HepG2 (cell line): ENCODE data around the gene NMNAT1. TPM values are rescaled to one million over a fixed set of nuclear protein-coding genes. Genes with fewer than 3 reads are reported as not detected.

ENCODE experiments used
- ATAC-seq: fragments of 200-7000 bp; cut with Tn5 transposase; 3 replicates; pipeline ENCODE4 v1.9.1; 2020; ENCODE audit warnings: mild to moderate bottlenecking, moderate library complexity
- BruUV-seq: library from RNA; stranded (reverse); fragments of 400-500 nt; replicated peaks from 2 replicates; lab custom pipeline; 2021; lab: Mats Ljungman, UMichigan
- CTCF ChIA-PET: fragments of 300-600 bp; formaldehyde crosslinking; extraction: SDS; loops from one replicate; lab custom pipeline; 2021; ENCODE audit warnings: low total read pairs, inconsistent platforms, low intra/inter-chr PET ratio; lab: Yijun Ruan, JAX
- POLR2A ChIA-PET: fragments of 350-600 bp; sonication (Branson Sonifier 250); formaldehyde crosslinking; loops from one replicate; lab custom pipeline; 2020; ENCODE audit warnings: antibody characterized with exemption, inconsistent platforms; lab: Yijun Ruan, JAX
- DNase-seq: peaks from one replicate; pipeline ENCODE4 v3.0.0-alpha.2; 2015; ENCODE audit warnings: low spot score
- FAIRE-seq: peaks from 3 replicates; lab custom pipeline; 2011; peaks lifted over from hg19 to GRCh38; lab: Jason Lieb, UNC
- H2AFZ ChIP-seq: one replicate; pipeline ENCODE4 v1.6.1; 2011; ENCODE audit warnings: low read length, inconsistent platforms
- H3K27ac ChIP-seq: fragments of 300-600 bp; 3 replicates; pipeline ENCODE4 v1.8.0; 2011; ENCODE audit warnings: mixed run types, mild to moderate bottlenecking, mixed read lengths, low read length, inconsistent platforms; ENCODE audit not compliant: insufficient read depth; ENCODE audit errors: extremely low read length
- H3K27me3 ChIP-seq, 2 experiments: fragments of 200-600 bp in 1 of 2; 2 replicates in 1 of 2; 3 replicates in 1 of 2; pipeline versions ENCODE4 v1.6.0 to v1.8.0; 2011; ENCODE audit warnings: low read length in 2 of 2, mild to moderate bottlenecking in 2 of 2, moderate library complexity in 2 of 2, inconsistent platforms in 1 of 2; ENCODE audit not compliant: insufficient read depth in 2 of 2, control insufficient read depth in 1 of 2
- H3K36me3 ChIP-seq, 2 experiments: fragments of 200-600 bp in 1 of 2; replicated peaks in 1 of 2; 2 replicates in 1 of 2; 3 replicates in 1 of 2; pipeline versions ENCODE4 v1.5.1 to v1.8.0; 2011; ENCODE audit warnings: low read length in 2 of 2, inconsistent platforms in 1 of 2; ENCODE audit not compliant: insufficient read depth in 2 of 2, control insufficient read depth in 1 of 2
- H3K4me1 ChIP-seq: 2 replicates; pipeline ENCODE4 v1.5.1; 2012; ENCODE audit warnings: low read length, inconsistent platforms; ENCODE audit not compliant: insufficient read depth
- H3K4me2 ChIP-seq: 2 replicates; pipeline ENCODE4 v1.6.0; 2011; ENCODE audit warnings: low read depth, low read length, inconsistent platforms
- H3K4me3 ChIP-seq, 3 experiments: fragments of 200-600 bp in 1 of 3; sonication (generic), shearing (Covaris generic) in 1 of 3; replicated peaks in 1 of 3; 2 replicates each; pipeline ENCODE4 v1.5.1; 2011 to 2016; ENCODE audit warnings: low read length in 3 of 3, inconsistent platforms in 2 of 3, low read depth in 2 of 3, mild to moderate bottlenecking in 2 of 3, control low read depth in 1 of 3, mixed read lengths in 1 of 3; ENCODE audit not compliant: insufficient read depth in 1 of 3
- H3K79me2 ChIP-seq: one replicate; pipeline ENCODE4 v1.6.1; 2011; ENCODE audit warnings: low read length, inconsistent platforms; ENCODE audit not compliant: insufficient read depth
- H3K9ac ChIP-seq: 2 replicates; pipeline ENCODE4 v1.6.0; 2011; ENCODE audit warnings: mild to moderate bottlenecking, low read depth, low read length, inconsistent platforms; ENCODE audit not compliant: insufficient read depth
- H3K9me3 ChIP-seq: 2 replicates; pipeline ENCODE4 v1.5.1; 2012; ENCODE audit warnings: mild to moderate bottlenecking, low read length
- H4K20me1 ChIP-seq: 2 replicates; pipeline ENCODE4 v1.6.0; 2011; ENCODE audit warnings: inconsistent platforms, mild to moderate bottlenecking, low read length, moderate library complexity; ENCODE audit not compliant: insufficient read depth
- AHR ChIP-seq: IDR thresholded peaks from 2 replicates; pipeline ENCODE4 v1.6.1; 2018; ENCODE audit warnings: missing genetic modification reagents, missing compliant biosample characterization
- RBFOX2 ChIP-seq: fragments of 200-400 bp; formaldehyde crosslinking; IDR thresholded peaks from 2 replicates; pipeline ENCODE4 v1.6.1; 2017; ENCODE audit warnings: low read depth, mild to moderate bottlenecking, low read length
- TOE1 ChIP-seq: sonication (generic); formaldehyde crosslinking; IDR thresholded peaks from 2 replicates; pipeline ENCODE4 v1.4.0; 2020; ENCODE audit warnings: mild to moderate bottlenecking, missing genetic modification reagents
- ZNF121 ChIP-seq: sonication (generic); formaldehyde crosslinking; IDR thresholded peaks from 2 replicates; pipeline ENCODE4 v1.5.0; 2020; ENCODE audit warnings: mild to moderate bottlenecking, missing genetic modification reagents
- ZNF44 ChIP-seq: sonication (generic); formaldehyde crosslinking; IDR thresholded peaks from 2 replicates; pipeline ENCODE4 v1.5.1; 2020; ENCODE audit warnings: mild to moderate bottlenecking, missing genetic modification reagents
- WGBS: methylation state at CpG from one replicate; pipeline ENCODE4 v1.1.6; 2017; ENCODE audit warnings: low lambda C conversion rate; 5-methylcytosine and 5-hydroxymethylcytosine counted together
- in situ Hi-C: cut with HindIII; loops from 2 replicates; pipeline ENCODE4 v1.10.0; 2017; ENCODE audit warnings: low pct_unique_long_range_greater_than_20kb; ENCODE audit not compliant: extremely low pct_ligation_motif_present
- intact Hi-C: fragments of 100-400 bp; cut with micrococcal nuclease; formaldehyde crosslinking; loops from one replicate; pipeline ENCODE4 v1.10.0; 2022; ENCODE audit not compliant: unreplicated experiment
- polyA plus RNA-seq, 8 experiments: library from polyadenylated mRNA; depleted of rRNA in 3 of 8; stranded (reverse) in 7 of 8; unstranded in 1 of 8; fragments of >200 nt; fragmentation: Illumina TruSeq in 4 of 8; extraction: Trizol in 4 of 8; gene quantifications; 2 replicates each; pipeline versions ENCODE4 v1.2.1 to v1.2.3, GENCODE V29; 2011 to 2016; ENCODE audit warnings: low read depth in 4 of 8, missing spikeins in 1 of 8, mixed read lengths in 1 of 8; ENCODE audit not compliant: insufficient read depth in 1 of 8
- total RNA-seq, 5 experiments: library from RNA; depleted of rRNA; stranded (reverse); fragments of >200 nt; fragmentation: Illumina TruSeq; extraction: Trizol; gene quantifications; 2 replicates each; pipeline ENCODE4 v1.2.3, GENCODE V29; 2016; ENCODE audit warnings: low read depth in 1 of 5

NMNAT1 gene
- total and polyA plus RNA-seq, 2 of the 13 experiments (the other 11 are each of a cell fraction or from before 2014, with no cell fraction given) = 5.6 to 12.2 TPM

DNA sequence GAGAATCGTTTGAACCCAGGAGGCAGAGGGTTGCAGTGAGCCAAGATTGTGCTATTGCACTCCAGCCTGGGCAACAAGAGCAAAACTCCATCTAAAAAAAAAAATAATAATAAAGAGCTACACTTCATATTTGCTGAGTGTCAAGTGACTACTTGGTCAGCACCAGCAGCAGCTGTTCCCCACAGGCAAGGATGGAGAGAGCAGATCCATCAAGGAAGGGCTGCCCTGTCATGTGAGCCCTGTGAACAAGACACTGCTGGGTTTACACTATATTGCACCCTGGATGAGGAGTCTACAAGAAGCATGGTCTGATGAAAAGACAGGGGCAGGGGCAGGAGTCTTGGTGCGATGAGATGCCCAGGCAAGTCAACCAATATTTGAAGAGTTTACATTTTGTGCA lies 36.8 kb upstream of the NMNAT1 start:
- no peaks in the 10 kb centered on the region; a peak in 2 of 5 replicates for H3K27me3 ChIP-seq
- no peak overlapping the region for H3K27ac ChIP-seq
- CTCF ChIA-PET = no interaction called here
- DNase-seq (no peak), FAIRE-seq (no peak), ATAC-seq (no peak)
- intact Hi-C loops (no loop called here), in situ Hi-C loops (no loop called here)
- peaks cover 4% of the 10 kb centered on the region; the same call in 1 of the 2 replicates for H4K20me1 ChIP-seq
- H3K79me2 ChIP-seq = peaks cover 60% of the 10 kb centered on the region
- no peak overlapping the region for H3K9ac ChIP-seq
- H3K4me1 ChIP-seq = peaks cover 76% of the 10 kb centered on the region
- BruUV-seq = no TSS peak
- H3K9me3 ChIP-seq = no peaks in the 10 kb centered on the region
- no peak for TF ChIP-seq ZNF44 (CRISPR knock-in tag)
- TF ChIP-seq TOE1 = no peak
- TF ChIP-seq, all 625 proteins: peak for 0
- Histone ChIP-seq H3K4me3 (no peak overlapping the region), H3K36me3 (no peaks in the 10 kb centered on the region; a peak in 1 of 5 replicates), H2AFZ (no peak overlapping the region), H3K4me2 (no peak overlapping the region)
- 100% methylated on average over 2 of the region's 2 CpGs for WGBS
- POLR2A ChIA-PET = interaction anchor here (1.2 kb wide), 1 partner anchor 8 kb away, joined by 3 read pairs; no protein-coding TSS in a partner anchor

GRCh38 chr1:9907441-9907840 lies 35.8 kb upstream of the NMNAT1 start:
- no peak for FAIRE-seq
- H2AFZ ChIP-seq = no peak overlapping the region
- no peak for DNase-seq
- intact Hi-C loops (no loop called here), in situ Hi-C loops (no loop called here)
- H3K4me3 ChIP-seq = no peak overlapping the region
- H3K4me2 ChIP-seq = peak overlapping the region; percentile 42
- no peaks in the 10 kb centered on the region for H3K9me3 ChIP-seq
- ChIA-PET CTCF (no interaction called here), POLR2A (interaction anchor here (0.6 to 1.8 kb wide), 2 partner anchors 18 to 36 kb away, joined by 3 to 4 read pairs; partner anchors contain the start of genes LZIC and NMNAT1)
- no peak overlapping the region for H3K27ac ChIP-seq
- H3K4me1 ChIP-seq = peaks cover 76% of the 10 kb centered on the region
- H3K27me3 ChIP-seq = no peaks in the 10 kb centered on the region; a peak in 2 of 5 replicates
- H3K9ac ChIP-seq = 0 out of 2 replicates have a peak overlapping the region, but pooled peaks have one; percentile 26
- no peaks in the 10 kb centered on the region for H4K20me1 ChIP-seq
- H3K36me3 ChIP-seq = no peaks in the 10 kb centered on the region; a peak in 1 of 5 replicates
- no peak for TF ChIP-seq AHR (CRISPR knock-in tag)
- TF ChIP-seq RBFOX2 = 0 out of 2 replicates have a peak, but pooled peaks have one; percentile 29
- TF ChIP-seq ZNF121 (CRISPR knock-in tag) = peak; percentile 67; the same call in 1 of the 2 replicates
- ATAC-seq = no peak
- BruUV-seq = no TSS peak
- WGBS = 84% methylated on average over 5 of the region's 5 CpGs
- H3K79me2 ChIP-seq = peaks cover 60% of the 10 kb centered on the region
